Measurements from ENCODE around the gene AQP2.

AQP2 gene

DNA sequence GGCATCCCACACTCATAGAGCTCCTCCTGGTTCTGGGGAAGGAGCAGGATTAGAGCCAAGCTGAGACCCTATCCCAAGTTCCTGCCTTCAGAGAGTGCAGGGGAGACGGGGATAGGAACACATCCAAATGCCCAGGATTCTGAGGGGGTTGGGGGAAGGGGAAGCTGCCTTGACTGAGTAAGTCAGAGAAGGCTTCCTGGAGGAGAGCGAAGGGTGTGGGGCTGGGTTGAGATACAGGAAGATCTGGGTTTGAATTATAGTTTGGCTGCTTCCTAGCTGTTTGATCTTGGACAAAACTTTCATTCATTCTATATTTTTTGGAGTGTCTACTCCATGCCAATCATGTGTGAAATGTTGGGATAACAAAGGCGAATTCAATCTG, 8.0 kb upstream of the AQP2 start:
- DNase-seq, result no peak

DNA sequence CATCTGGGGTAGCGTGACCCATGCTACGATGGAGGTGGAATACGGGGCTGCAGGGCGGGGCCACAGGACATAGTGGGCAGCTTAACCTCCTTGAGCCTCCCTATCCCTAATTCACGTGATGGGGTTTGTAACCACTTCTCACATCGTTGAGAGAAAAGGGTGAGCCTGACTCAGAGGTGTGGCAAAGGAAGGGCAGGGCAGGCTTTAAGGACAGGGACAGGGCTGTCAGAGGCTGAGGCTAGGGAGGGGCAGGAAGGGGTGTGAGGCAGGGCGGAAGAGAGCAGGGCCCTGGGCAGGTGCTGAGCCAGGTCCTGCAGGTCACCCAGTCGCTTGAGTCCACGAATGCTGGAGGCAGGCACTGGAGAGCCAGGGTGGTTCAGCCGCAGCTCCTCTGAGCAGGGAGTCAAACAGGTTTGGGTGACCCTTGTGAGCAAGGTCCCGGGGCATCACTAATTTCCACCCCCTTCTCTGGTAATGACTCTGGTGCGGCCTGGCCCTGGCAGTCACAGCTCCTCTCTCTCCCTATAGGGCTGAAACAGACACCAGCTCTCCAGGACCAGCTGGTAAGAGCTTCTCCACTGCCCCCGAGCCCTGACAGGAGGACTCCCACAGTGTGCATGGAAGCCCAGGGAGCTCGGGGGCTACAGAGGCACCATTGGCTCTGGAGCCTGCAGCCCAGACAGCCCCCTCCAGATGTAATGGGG, 7.5 kb upstream of the AQP2 start:
- peak in 1 of 5 donors; percentile 58 for DNase-seq

DNA sequence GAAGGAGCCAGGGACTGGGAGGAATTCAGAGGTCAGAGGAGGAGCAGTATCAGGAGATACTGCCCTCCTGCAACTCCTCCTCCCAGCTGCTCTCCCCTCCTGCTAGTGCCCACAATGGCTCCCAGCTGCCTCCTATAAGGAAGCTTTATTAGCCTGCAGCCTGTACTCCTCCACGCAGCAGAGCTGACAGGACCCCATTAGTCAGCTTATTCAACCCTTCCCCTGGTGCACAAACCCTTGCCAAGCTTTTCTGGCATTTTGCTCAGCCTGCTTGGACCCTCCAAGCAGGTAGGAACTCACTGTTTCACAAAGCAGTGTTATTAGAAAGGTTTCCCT, 6.9 kb upstream of the AQP2 start:
- DNase-seq, result no peak

DNA sequence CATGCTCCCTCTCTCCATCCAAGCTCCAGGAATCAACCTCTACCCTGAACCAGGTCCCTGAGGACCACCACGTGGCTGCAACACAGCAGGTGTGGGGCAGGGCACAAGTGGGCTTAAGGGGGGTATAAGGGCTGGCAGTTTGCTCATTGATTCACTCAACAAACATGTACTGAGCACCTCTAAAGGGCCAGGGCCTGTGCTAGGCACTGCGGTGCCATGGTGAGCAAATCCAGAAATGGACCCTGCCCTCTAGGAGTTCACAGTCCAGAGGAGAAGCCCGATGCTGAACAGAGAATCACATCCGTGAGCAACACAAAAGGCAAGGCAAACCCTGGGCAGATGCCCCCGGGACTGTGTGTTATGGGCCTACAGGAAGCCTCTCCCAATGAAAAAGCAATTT, 6.5 kb upstream of the AQP2 start:
- no peak for DNase-seq

DNA sequence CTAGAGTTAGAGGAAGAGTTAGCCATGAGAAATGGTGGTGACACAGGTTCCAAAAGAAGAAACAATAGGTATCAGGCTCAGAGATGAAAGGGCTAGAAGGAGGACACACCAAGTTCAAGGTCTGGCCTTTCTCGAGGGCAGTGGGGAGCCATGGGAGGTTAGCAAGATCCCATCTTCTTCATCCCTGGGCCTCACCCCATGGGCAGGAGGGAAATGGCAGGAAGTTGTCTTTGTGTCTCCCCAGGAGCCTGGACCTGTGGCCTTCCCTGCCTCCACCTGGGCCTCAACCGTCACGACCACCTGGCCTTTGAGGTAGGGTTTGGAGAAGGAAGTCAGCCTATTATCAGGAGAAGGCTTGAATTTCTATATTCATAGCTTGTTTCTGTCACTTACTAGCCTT, 5.8 kb upstream of the AQP2 start:
- no peak for DNase-seq

DNA sequence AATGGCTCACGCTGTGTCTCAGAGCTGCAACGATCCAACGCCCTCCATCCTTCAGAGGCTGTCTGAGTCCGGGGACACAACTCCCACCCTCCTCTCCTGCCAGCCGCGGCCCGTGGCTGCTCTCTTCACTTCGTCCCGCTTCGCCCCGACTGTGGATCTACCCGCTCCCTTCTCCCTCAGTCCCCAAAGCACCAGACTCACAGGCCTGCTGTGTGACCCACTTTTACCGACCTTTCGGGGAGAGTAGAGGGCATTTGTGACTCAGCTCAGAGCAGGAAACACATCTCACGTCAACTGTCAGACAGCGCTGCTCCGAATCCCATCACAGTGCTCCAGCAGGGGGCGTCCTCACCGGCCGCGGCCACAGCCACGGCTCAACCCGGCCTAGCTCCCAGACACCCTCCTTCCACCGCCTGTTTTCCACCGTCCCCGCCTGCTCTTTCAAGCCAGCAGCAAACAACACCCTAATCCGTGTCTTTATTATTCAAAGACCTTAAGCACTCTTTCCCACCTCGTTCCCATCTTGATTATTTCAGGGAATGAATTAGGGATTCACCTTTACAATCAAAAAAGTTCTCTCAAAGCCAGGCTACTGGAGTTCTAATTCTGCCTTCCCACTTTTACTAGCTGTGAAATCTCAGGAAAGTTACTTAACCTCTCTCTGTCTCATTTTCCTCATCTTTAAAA, 5.0 kb upstream of the AQP2 start:
- DNase-seq, result peak; percentile 51 to 89 (median 66)

DNA sequence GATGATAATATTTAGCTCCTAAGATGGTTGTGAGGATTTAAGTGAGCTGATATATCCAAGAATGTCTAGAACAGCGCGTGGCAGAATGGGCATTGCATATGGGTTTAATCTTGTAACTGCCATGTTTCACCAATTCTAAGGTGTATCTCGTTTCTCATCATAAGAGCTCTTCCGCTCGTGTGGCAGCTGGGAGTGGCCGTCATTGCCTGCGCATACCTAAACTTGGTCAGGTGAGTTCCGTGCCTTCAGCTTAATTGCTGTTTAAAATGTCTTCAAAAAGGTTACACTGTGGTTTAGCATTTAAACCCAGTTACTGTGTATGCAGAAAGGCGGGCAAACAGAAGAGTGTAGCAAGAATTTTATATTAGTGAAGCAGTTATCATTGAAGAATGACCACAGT, 4.5 kb upstream of the AQP2 start:
- no peak for DNase-seq

DNA sequence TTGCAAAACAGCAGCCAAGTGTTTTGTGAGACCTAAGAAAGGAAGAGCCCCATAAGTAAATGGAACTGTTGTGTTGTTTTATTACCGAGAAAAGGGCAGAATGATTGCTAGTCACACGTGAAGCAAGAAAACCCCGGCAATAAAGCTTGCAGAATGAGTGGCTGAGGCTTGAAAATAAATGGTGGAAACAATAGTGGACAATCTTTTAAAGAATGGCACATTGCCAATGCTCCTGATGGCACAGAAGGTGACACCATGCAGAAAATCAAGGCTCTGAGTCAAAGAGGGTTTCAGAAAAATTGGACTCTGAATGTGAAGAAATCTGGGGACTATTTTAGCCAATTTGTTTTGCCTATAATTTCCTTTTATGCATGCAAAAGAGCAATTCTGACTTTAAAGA, 4.0 kb upstream of the AQP2 start:
- no peak for DNase-seq

DNA sequence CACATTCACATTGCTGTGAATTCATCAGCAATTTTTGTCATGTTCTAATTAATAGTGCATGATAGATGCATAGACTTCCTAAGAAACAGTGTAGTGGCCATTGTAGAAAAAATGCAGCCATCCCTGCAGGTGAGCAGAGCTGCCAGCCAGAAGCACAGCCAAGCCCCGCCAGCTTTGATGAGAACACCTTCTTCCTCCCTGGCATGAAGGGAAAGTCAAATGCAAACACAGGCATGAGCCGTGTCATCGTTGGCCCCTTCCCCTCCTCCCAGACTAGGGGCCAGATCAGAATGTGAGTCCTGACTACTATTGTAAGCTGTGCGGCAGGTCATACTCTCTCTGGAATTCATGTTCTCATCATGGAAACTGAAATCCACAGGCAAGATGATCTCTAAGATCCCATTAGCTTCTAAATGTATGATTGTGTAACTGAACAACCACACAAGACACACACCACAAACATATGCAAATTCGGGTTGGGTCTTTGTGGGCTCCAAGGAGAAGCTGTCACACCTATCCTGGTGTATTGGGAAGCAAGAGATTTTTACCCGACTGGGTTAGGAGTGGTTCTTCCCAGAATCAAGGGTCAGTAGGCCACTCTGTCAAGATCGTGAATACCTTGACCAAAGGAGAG, 2.8 kb upstream of the AQP2 start:
- DNase-seq, result no peak

DNA sequence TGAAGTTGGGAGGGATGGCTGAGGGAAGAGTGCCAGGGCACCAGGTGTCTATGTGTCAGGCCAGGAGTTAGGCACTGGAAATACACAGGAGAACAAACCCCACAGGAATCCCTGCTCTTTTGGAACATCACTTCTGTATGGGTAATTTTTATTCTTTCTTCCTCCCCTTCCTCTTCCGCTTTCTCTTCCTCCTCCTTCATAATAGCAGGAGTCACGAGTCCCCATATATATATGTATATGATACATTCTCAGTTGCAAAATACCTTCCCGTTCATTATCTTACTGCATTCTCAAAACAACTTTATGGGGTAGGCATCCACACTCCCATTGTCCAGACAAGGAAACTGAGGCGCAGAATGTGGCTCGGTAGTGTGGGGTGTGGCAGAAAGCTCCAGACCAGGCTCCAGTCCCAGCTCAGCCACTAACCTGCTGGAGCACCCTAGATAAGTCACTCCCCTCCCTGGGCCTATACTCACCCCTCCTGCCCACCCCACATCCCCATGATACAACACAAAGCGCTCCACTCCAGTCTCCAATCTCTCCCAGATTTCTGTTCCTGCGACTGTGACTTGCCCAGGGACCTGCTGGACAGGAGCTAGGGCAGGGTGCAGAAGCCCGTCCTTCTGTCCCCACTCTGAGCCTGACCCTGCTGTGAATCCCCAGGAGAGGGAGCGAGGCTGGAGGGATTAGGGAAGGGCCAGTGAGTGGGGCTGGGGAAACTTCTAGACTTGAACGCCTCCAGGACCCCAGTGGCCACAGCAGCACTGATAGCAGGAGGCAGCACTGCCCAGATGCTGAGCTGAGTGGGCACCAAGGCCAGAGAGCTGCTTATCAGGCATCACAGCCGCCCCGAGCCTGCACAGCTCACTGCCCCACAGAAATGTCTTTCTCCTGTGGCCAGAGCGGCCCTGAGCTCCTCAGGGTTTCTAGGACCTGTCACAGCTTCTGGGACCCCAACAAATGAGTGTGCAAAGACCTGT, 1.4 kb upstream of the AQP2 start:
- DNase-seq, result no peak

DNA sequence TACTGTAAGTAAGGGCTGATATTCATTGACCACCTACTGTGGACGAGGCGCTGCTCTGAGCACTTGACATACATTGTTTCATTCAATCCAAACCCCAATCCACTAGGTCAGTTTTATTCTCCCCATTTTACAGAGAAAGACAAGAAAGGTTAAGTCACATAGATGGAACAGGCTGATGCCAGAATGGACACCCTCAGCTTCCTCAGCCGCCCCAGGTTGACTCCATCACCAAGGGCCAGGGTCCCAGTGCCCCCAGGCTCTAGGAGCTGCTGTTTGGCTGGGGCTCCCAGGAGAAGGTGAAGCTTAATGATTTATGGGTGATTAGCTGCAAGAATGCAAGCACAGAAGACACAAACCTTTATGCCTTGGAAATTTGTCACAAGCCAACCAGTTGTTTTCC, 671 bp upstream of the AQP2 start:
- DNase-seq, result no peak

DNA sequence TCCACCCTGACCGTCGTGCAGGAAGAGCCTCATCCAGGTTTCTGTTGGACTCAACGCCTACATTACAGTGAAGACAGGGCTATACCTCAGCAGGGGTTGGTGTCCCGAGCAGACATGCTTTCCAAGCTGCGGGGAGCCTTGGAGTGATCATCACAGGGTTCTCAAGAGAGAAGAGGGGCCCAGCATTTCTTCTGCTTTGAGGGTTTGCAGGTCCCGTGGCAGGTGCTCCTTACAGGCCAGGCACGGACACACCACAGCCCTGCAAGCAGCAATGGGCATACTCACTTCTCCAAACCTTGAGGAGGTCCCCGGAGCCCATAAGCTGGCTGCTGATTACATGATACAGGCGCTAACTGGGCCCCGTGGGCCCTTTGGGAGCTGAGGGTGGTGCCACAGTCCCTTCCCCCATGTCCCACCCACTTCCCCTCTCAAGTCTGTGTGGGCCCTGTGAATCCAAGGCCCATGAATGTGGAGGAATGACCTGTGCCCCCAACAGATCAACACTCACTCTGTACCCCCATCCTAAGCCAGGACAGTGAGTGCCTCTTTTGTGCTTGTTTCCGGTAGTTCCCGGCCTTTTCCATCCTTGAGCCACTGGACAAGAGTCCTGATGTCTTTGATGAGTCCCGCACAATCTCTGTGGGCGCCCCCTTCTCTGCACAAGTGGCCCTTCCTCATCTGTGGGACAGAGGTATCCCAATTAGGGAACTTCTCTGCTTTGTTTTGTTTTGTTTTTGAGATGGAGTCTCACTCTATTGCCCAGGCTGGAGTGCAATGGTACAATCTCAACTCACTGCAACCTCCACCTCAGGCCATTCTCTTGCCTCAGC, 1.1 kb downstream of the AQP2 start:
- DNase-seq, result no peak

DNA sequence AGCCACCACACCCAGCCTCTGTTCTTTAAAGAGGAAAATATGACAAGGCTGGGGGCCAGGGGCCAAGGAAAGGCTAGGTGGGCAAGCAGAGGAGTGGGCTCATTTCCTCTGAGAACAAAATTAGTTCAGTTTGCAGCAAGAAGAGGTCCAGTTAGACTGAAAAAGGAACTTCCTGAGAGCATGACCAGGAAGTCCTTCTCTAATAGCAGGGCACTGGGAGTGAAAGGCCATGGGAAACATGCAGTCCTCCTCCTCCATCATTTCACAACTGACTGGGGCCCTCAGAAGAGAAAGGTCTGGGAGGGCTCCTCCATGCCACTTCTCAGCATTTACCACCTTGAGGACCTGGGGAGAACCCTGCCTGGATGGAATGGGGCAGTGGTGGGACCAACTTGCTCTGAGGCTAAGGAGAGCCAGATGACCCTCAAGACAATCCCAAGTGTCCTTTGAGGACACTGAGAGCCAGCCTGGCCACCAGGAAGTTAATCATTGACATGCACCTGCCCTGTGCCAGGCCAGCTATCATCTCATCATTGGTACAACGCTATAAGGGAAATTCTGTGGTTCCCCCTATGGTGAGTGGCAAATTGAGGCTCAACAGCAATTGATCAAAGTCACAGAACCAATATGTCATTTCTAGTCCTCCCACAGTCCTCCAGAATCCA, 2.0 kb downstream of the AQP2 start:
- DNase-seq, result no peak

DNA sequence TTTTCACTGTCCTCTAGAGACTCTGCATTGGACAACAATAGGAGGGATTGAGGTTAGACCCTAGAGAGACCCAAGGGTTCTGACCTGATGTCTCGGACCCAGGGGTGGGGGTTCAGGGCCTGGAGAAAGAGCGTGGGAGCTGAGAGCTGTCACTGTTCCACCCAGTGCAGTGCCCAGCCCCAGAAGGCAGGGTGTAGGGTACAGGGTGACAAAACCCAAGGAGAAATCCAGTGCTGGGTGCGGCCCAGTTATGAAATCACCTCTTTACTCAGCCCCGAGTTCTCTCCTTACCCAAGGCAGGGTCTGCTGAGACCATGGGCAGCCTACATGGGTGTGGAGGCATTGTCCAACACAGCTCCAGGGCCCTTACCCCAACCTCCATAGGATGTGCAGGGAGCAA, 2.6 kb downstream of the AQP2 start:
- no peak for DNase-seq

DNA sequence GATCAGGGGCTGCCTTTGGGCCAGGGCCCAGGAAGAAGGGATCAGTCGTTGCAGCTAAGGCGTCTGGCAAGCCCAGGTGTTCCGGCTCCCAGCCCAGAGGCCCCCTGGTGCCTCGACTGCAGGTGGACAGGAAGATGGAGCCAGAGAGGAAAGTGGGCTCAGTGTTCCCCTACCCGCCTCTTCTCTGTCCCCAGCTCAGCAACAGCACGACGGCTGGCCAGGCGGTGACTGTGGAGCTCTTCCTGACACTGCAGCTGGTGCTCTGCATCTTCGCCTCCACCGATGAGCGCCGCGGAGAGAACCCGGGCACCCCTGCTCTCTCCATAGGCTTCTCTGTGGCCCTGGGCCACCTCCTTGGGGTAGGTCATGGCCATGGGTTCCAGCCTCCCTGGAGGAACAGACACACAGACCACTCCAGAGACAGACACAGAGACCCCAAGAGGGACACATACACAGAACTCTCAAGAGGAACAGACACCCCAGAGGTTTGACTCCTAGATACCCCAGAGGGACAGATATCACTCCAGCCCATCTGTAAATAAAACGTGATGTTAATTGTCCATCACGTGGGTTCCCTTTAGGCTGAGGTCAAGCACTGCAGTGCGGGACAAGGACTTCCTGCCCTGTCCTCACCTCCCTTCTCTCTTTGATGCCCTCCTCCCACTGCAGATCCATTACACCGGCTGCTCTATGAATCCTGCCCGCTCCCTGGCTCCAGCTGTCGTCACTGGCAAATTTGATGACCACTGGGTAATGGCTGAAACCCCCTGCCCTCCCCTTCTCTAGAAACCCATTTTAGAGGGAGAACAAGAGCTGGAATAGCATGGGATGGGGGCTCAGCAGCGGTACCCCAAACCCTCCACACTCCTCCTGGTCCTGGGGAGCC, 3.7 kb downstream of the AQP2 start:
- DNase-seq, result no peak

DNA sequence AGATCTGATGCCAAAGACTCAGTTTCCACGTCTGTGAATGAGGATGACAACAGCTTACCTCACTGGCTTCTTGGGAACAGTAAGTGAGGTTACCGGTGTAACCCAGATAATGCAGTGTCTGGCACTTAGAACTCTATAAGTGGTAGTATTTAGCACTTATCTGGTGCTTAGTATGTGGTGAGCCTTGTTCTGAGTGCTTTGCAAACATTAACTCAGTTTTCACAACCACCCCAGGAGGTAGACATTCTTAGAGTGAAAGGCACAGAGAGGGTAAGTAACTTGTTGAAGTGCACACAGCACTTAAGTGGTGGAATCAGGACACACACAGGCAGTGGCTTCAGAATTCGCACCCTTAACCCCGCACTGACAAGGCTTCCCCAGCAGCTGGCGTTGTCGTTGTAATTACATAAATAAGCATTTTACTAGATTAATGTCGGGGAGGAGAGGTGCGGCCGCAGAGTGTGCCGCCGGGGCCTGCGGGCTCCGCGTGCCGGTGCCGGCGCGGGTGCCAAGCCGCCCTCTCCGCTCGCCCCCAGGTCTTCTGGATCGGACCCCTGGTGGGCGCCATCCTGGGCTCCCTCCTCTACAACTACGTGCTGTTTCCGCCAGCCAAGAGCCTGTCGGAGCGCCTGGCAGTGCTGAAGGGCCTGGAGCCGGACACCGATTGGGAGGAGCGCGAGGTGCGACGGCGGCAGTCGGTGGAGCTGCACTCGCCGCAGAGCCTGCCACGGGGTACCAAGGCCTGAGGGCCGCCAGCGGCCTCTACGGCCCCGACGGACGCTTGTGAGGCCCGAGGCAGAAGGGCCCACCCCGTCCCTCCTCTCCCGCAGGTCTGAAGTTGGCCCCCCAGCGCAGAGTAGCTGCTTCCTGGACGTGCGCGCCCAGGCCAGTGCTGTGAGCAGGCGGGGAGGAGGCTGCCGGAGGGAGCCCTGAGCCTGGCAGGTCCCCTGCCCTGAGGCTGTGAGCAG, 4.6 kb downstream of the AQP2 start:
- no peak for DNase-seq

DNA sequence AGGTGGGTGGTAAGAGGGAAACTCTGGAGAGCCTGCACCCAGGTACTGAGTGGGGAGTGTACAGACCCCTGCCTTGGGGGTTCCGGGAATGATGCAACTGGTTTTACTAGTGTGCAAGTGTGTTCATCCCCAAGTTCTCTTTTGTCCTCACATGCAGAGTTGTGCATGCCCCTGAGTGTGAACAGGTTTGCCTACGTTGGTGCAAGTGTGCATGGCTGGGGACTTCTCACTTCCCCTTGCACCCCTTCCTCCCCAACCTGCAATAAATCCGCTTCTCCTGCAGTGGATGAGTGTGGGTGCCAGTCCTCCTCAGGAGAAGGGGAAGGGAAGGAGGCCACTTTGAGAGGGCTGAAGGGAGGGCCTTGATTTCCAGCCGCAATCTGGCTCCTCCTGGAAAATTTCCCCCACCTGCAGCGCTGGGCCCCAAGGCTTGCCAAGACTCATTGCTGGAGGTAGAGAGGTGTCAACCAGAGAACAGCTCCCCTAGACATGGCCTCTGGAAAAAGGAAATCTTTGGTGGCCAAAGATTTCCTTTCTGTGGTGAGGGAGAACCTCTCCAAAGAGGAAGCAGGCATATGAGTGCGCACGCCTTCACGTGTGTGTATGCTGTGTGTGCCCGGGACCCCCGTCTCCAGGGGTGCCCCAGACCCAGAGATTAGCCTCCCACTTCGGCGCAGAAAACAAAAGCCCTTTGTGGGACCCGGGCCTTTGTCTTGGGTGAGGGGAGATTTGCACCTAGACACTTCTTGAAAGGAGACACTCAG, 5.5 kb downstream of the AQP2 start:
- no peak for DNase-seq

All from T-helper 1 cell (primary cell).